CD4-positive, alpha-beta T cell (primary cell): Measurements from ENCODE around the gene VTCN1. TPM values are rescaled to one million over a fixed set of nuclear protein-coding genes. Genes with fewer than 3 reads are reported as not detected.

Experiments
- ATAC-seq: fragments of 200-7000 bp; cut with Tn5 transposase; one replicate; pipeline ENCODE4 v1.10.0; 2022; ENCODE audit warnings: mild to moderate bottlenecking; ENCODE audit not compliant: poor library complexity
- CTCF ChIA-PET: fragments of 350-600 bp; sonication (Branson Sonifier 250); formaldehyde crosslinking; loops from one replicate; lab custom pipeline; 2021; ENCODE audit warnings: antibody characterized with exemption, inconsistent platforms; lab: Charles Lee
- POLR2A ChIA-PET: fragments of 350-600 bp; sonication (Branson Sonifier 250); formaldehyde crosslinking; loops from one replicate; lab custom pipeline; 2021; ENCODE audit warnings: antibody characterized with exemption, inconsistent platforms; lab: Charles Lee
- DNase-seq, 14 experiments: peaks; one replicate each; pipeline ENCODE4 v3.0.0-alpha.2; 2013 to 2020; ENCODE audit warnings: mixed read lengths in 2 of 14
- H3K27ac ChIP-seq, 2 donors: one replicate each; pipeline versions ENCODE4 v1.5.1 to v1.7.0; 2013; ENCODE audit warnings: low read length in 2 of 2, low read depth in 1 of 2, mild to moderate bottlenecking in 1 of 2
- H3K27me3 ChIP-seq, 2 experiments: 1 replicate in 1 of 2; 2 replicates in 1 of 2; pipeline versions ENCODE4 v1.6.1 to v1.7.0; 2013; ENCODE audit warnings: low read length in 2 of 2, control low read depth in 1 of 2, mild to moderate bottlenecking in 1 of 2, moderate library complexity in 1 of 2; ENCODE audit not compliant: insufficient read depth in 2 of 2, control insufficient read depth in 1 of 2
- H3K36me3 ChIP-seq: one replicate; pipeline ENCODE4 v1.6.1; 2013; ENCODE audit warnings: low read length, control low read depth; ENCODE audit not compliant: insufficient read depth
- H3K4me1 ChIP-seq: one replicate; pipeline ENCODE4 v1.6.1; 2013; ENCODE audit warnings: low read length, control low read depth; ENCODE audit not compliant: insufficient read depth
- H3K4me3 ChIP-seq: one replicate; pipeline ENCODE4 v1.5.1; 2013; ENCODE audit warnings: mild to moderate bottlenecking, low read length, moderate library complexity
- H3K9me3 ChIP-seq, 2 experiments: 1 replicate in 1 of 2; 2 replicates in 1 of 2; pipeline versions ENCODE4 v1.6.1 to v1.7.0; 2013; ENCODE audit warnings: low read length in 2 of 2, mild to moderate bottlenecking in 2 of 2, control low read depth in 1 of 2, moderate library complexity in 1 of 2; ENCODE audit not compliant: control insufficient read depth in 1 of 2, insufficient read depth in 1 of 2
- H3K27ac Mint-ChIP-seq: one replicate; pipeline ENCODE4 v1.8.0; 2020; ENCODE audit warnings: mixed read lengths
- H3K27me3 Mint-ChIP-seq: one replicate; pipeline ENCODE4 v1.8.0; 2021; ENCODE audit warnings: mixed read lengths
- H3K36me3 Mint-ChIP-seq: one replicate; pipeline ENCODE4 v1.8.0; 2021; ENCODE audit warnings: low read depth, mixed read lengths
- H3K4me1 Mint-ChIP-seq: one replicate; pipeline ENCODE4 v1.8.0; 2021; ENCODE audit warnings: low read depth, mixed read lengths
- H3K4me3 Mint-ChIP-seq: one replicate; pipeline ENCODE4 v1.8.0; 2020; ENCODE audit warnings: mild to moderate bottlenecking, mixed read lengths
- H3K9me3 Mint-ChIP-seq: one replicate; pipeline ENCODE4 v1.8.0; 2020; ENCODE audit warnings: mixed read lengths
- CTCF ChIP-seq: fragments of 200-600 bp; IDR thresholded peaks from one replicate; pipeline ENCODE4 v1.8.0; 2022; ENCODE audit warnings: antibody characterized with exemption, mild to moderate bottlenecking
- intact Hi-C, 2 experiments: fragments of 100-400 bp; cut with DNase I in 1 of 2; cut with micrococcal nuclease in 1 of 2; formaldehyde crosslinking; loops; one replicate each; pipeline versions ENCODE4 v1.15.1 to v1.9.0; 2023 to 2025; cut with DNase I, micrococcal nuclease
- total RNA-seq, 174 experiments: library from RNA in 2 of 174; stranded (reverse) in 2 of 174; gene quantifications; one replicate each; pipeline ENCODE4 v1.2.3 and lab custom pipeline; 2021 to 2026

The VTCN1 gene
- total RNA-seq, 2 experiments from 2014 or later, result not detected

- Histone ChIP-seq H3K9me3 (no peaks in the 10 kb centered on the region), H3K4me3 (no peak overlapping the region), H3K36me3 (no peaks in the 10 kb centered on the region), H3K4me1 (no peaks in the 10 kb centered on the region), H3K27me3 (peaks cover 0 to 4% of the 10 kb centered on the region in 2 experiments), H3K27ac (no peak overlapping the region)
- no peaks in the 10 kb centered on the region for H3K4me1 Mint-ChIP-seq
- no peak overlapping the region for H3K4me3 Mint-ChIP-seq
- POLR2A ChIA-PET, result no interaction called here
- CTCF ChIA-PET, result no interaction called here
- H3K36me3 Mint-ChIP-seq, result no peaks in the 10 kb centered on the region
- no peak for TF ChIP-seq CTCF
- intact Hi-C loops, result no loop called here
- H3K27ac Mint-ChIP-seq, result no peak overlapping the region
- no peak for DNase-seq
- peaks cover 20% of the 10 kb centered on the region for H3K27me3 Mint-ChIP-seq
- no peaks in the 10 kb centered on the region for H3K9me3 Mint-ChIP-seq
- no peak for ATAC-seq
These were observed 80.2 kb downstream of the VTCN1 start for GRCh38 chr1:117130526-117130925.

- no peaks in the 10 kb centered on the region for H3K4me1 Mint-ChIP-seq
- peaks cover 0 to 4% of the 10 kb centered on the region in 2 experiments for H3K27me3 ChIP-seq
- ChIA-PET CTCF (interaction anchor here (0.6 to 2.2 kb wide), 12 partner anchors 13 to 554 kb away, joined by 3 to 31 read pairs (median 4); no protein-coding TSS in a partner anchor), POLR2A (interaction anchor here (0.6 to 1.4 kb wide), 4 partner anchors 141 to 1279 kb away, joined by 3 to 6 read pairs (median 3); no protein-coding TSS in a partner anchor)
- intact Hi-C loops, result loop anchor here (1.0 to 10.0 kb wide), 6 partner anchors 61 to 554 kb away; partner anchors contain the start of gene TENT5C (in 1 of the 2)
- no peaks in the 10 kb centered on the region for H3K9me3 ChIP-seq
- peak; percentile 65 for TF ChIP-seq CTCF
- H3K27ac ChIP-seq, result no peak overlapping the region
- no peak overlapping the region for H3K4me3 ChIP-seq
- H3K4me3 Mint-ChIP-seq, result no peak overlapping the region
- H3K36me3 Mint-ChIP-seq, result no peaks in the 10 kb centered on the region
- ATAC-seq, result peak; percentile 49
- no peaks in the 10 kb centered on the region for H3K9me3 Mint-ChIP-seq
- no peak overlapping the region for H3K27ac Mint-ChIP-seq
- peaks cover 9% of the 10 kb centered on the region for H3K27me3 Mint-ChIP-seq
- peak in 3 of 14 experiments; percentile 50 to 51 (median 51) for DNase-seq
- no peaks in the 10 kb centered on the region for H3K36me3 ChIP-seq
- no peaks in the 10 kb centered on the region for H3K4me1 ChIP-seq
These were observed 82.2 kb downstream of the VTCN1 start for GRCh38 chr1:117128323-117129079.

- H3K9me3 Mint-ChIP-seq, result no peaks in the 10 kb centered on the region
- H3K27ac Mint-ChIP-seq, result no peak overlapping the region
- no peak for TF ChIP-seq CTCF
- no peaks in the 10 kb centered on the region for H3K36me3 Mint-ChIP-seq
- no peaks in the 10 kb centered on the region for H3K4me1 Mint-ChIP-seq
- CTCF ChIA-PET, result interaction anchor here (1.1 to 2.2 kb wide), 5 partner anchors 12 to 60 kb away, joined by 3 to 31 read pairs (median 5); no protein-coding TSS in a partner anchor
- POLR2A ChIA-PET, result no interaction called here
- Histone ChIP-seq H3K36me3 (no peaks in the 10 kb centered on the region), H3K4me3 (no peak overlapping the region), H3K27ac (no peak overlapping the region), H3K27me3 (peaks cover 0 to 4% of the 10 kb centered on the region in 2 experiments), H3K9me3 (no peaks in the 10 kb centered on the region), H3K4me1 (no peaks in the 10 kb centered on the region)
- no peak for ATAC-seq
- peaks cover 9% of the 10 kb centered on the region for H3K27me3 Mint-ChIP-seq
- H3K4me3 Mint-ChIP-seq, result no peak overlapping the region
- no peak for DNase-seq
- intact Hi-C loops, result loop anchor here (1.0 to 10.0 kb wide), 6 partner anchors 60 to 553 kb away; partner anchors contain the start of gene TENT5C (in 1 of the 2)
These were observed 82.9 kb downstream of the VTCN1 start for GRCh38 chr1:117127795-117128194.
